GM23338 (cell line): ENCODE data around the gene CDCP1. TPM values are rescaled to one million over a fixed set of nuclear protein-coding genes. Genes with fewer than 3 reads are reported as not detected.

ENCODE experiments used
- ATAC-seq: fragments of 200-7000 bp; cut with Tn5 transposase; 3 replicates; pipeline ENCODE4 v1.9.1; 2020
- DNase-seq: peaks from one replicate; pipeline ENCODE4 v3.0.0-alpha.2; 2015; ENCODE audit warnings: low spot score
- H2AFZ ChIP-seq: fragments of 200-600 bp; sonication (generic); 2 replicates; pipeline ENCODE4 v1.8.0; 2016; ENCODE audit warnings: antibody characterized with exemption, mild to moderate bottlenecking, moderate library complexity
- H3F3A ChIP-seq: fragments of 200-600 bp; sonication (generic); replicated peaks from 2 replicates; pipeline ENCODE4 v1.8.0; 2017; ENCODE audit warnings: antibody characterized with exemption, mixed run types, low read depth
- H3K27ac ChIP-seq: fragments of 200-600 bp; sonication (generic); 2 replicates; pipeline ENCODE4 v1.6.1; 2016; ENCODE audit warnings: low read depth
- H3K27me3 ChIP-seq: fragments of 200-600 bp; sonication (generic); 2 replicates; pipeline ENCODE4 v1.8.0; 2016; ENCODE audit warnings: mild to moderate bottlenecking, mixed run types, moderate library complexity; ENCODE audit not compliant: insufficient read depth
- H3K36me3 ChIP-seq: fragments of 200-600 bp; sonication (generic); 2 replicates; pipeline ENCODE4 v1.8.0; 2016; ENCODE audit warnings: mild to moderate bottlenecking; ENCODE audit not compliant: insufficient read depth
- H3K4me1 ChIP-seq: fragments of 200-600 bp; sonication (generic); 2 replicates; pipeline ENCODE4 v1.8.0; 2016; ENCODE audit warnings: mild to moderate bottlenecking, moderate library complexity; ENCODE audit not compliant: insufficient read depth
- H3K4me2 ChIP-seq: fragments of 200-600 bp; sonication (generic); 2 replicates; pipeline ENCODE4 v1.7.1; 2017; ENCODE audit warnings: mixed run types
- H3K4me3 ChIP-seq: fragments of 200-600 bp; sonication (generic); 2 replicates; pipeline ENCODE4 v1.6.1; 2016; ENCODE audit warnings: mixed run types
- H3K79me2 ChIP-seq: fragments of 200-600 bp; sonication (generic); replicated peaks from 2 replicates; pipeline ENCODE4 v1.8.0; 2017; ENCODE audit warnings: mild to moderate bottlenecking; ENCODE audit not compliant: insufficient read depth
- H3K9me2 ChIP-seq: fragments of 200-600 bp; sonication (generic); 2 replicates; pipeline ENCODE4 v1.8.0; 2017; ENCODE audit not compliant: insufficient read depth
- H4K20me1 ChIP-seq: fragments of 200-600 bp; sonication (generic); replicated peaks from 2 replicates; pipeline ENCODE4 v1.8.0; 2017; ENCODE audit warnings: mild to moderate bottlenecking; ENCODE audit not compliant: insufficient read depth
- H3K27ac Mint-ChIP-seq: 2 replicates; pipeline ENCODE4 v1.8.0; 2020; ENCODE audit warnings: inconsistent platforms, mild to moderate bottlenecking, moderate library complexity, mixed read lengths
- H3K27me3 Mint-ChIP-seq: 3 replicates; pipeline ENCODE4 v1.8.0; 2022; ENCODE audit warnings: low read depth, mild to moderate bottlenecking, moderate library complexity, mixed read lengths, inconsistent platforms; ENCODE audit not compliant: insufficient read depth, poor library complexity
- H3K36me3 Mint-ChIP-seq: 3 replicates; pipeline ENCODE4 v1.8.0; 2021; ENCODE audit warnings: low read depth, mild to moderate bottlenecking, inconsistent platforms, moderate library complexity, mixed read lengths
- H3K4me1 Mint-ChIP-seq: 3 replicates; pipeline ENCODE4 v1.8.0; 2020; ENCODE audit warnings: mild to moderate bottlenecking, inconsistent platforms, mixed read lengths
- H3K4me3 Mint-ChIP-seq: 3 replicates; pipeline ENCODE4 v1.8.0; 2021; ENCODE audit warnings: moderate library complexity, mild to moderate bottlenecking, inconsistent platforms, mixed read lengths
- H3K9me3 Mint-ChIP-seq: 3 replicates; pipeline ENCODE4 v1.8.0; 2020; ENCODE audit warnings: moderate library complexity, mild to moderate bottlenecking, inconsistent platforms, mixed read lengths
- CREB1 ChIP-seq: fragments of 250-450 bp; sonication (Bioruptor Pico); IDR thresholded peaks from 2 replicates; pipeline ENCODE4 v1.5.0; 2020; ENCODE audit warnings: low read depth, mild to moderate bottlenecking, moderate library complexity
- CTCF ChIP-seq, 2 experiments: fragments of 200-600 bp in 1 of 2; sonication (generic) in 1 of 2; conservative IDR thresholded peaks; 2 replicates each; pipeline versions ENCODE4 v1.5.1 to v1.6.1; 2016 to 2017; ENCODE audit warnings: antibody characterized with exemption in 2 of 2, low read depth in 2 of 2, mild to moderate bottlenecking in 2 of 2, moderate library complexity in 1 of 2
- ETS1 ChIP-seq: IDR thresholded peaks from 2 replicates; pipeline ENCODE4 v1.6.1; 2016; ENCODE audit warnings: antibody characterized with exemption
- EZH2 ChIP-seq: fragments of 200-600 bp; sonication (generic); IDR thresholded peaks from one replicate; pipeline ENCODE4 v1.8.0; 2017; ENCODE audit warnings: antibody characterized with exemption, mild to moderate bottlenecking, low read depth; ENCODE audit not compliant: unreplicated experiment
- EZH2phosphoT487 ChIP-seq: fragments of 200-600 bp; sonication (generic); IDR thresholded peaks from one replicate; pipeline ENCODE4 v1.8.1; 2018; ENCODE audit warnings: antibody characterized with exemption; ENCODE audit not compliant: unreplicated experiment
- JUNB ChIP-seq: IDR thresholded peaks from one replicate; pipeline ENCODE4 v1.6.1; 2016; ENCODE audit warnings: antibody characterized with exemption; ENCODE audit not compliant: unreplicated experiment
- NANOG ChIP-seq: IDR thresholded peaks from 2 replicates; pipeline ENCODE4 v1.6.1; 2016; ENCODE audit warnings: antibody characterized with exemption, borderline replicate concordance
- POLR2AphosphoS5 ChIP-seq: IDR thresholded peaks from 2 replicates; pipeline ENCODE4 v1.6.1; 2016; ENCODE audit warnings: antibody characterized with exemption, low read depth
- REST ChIP-seq: IDR thresholded peaks from one replicate; pipeline ENCODE4 v1.6.1; 2018; ENCODE audit warnings: antibody characterized with exemption; ENCODE audit not compliant: unreplicated experiment
- STAT1 ChIP-seq: IDR thresholded peaks from one replicate; pipeline ENCODE4 v1.6.1; 2016; ENCODE audit warnings: antibody characterized with exemption; ENCODE audit not compliant: unreplicated experiment
- ZNF114 ChIP-seq: fragments of 250-450 bp; sonication (Bioruptor Pico); IDR thresholded peaks from 2 replicates; pipeline ENCODE4 v1.5.0; 2020; ENCODE audit warnings: mild to moderate bottlenecking, moderate library complexity
- ZNF331 ChIP-seq: fragments of 250-450 bp; sonication (Bioruptor Pico); IDR thresholded peaks from 2 replicates; pipeline ENCODE4 v1.5.0; 2020; ENCODE audit warnings: low read depth, mild to moderate bottlenecking, moderate library complexity
- ZNF462 ChIP-seq: fragments of 250-450 bp; sonication (Bioruptor Pico); IDR thresholded peaks from 2 replicates; pipeline ENCODE4 v1.5.0; 2020; ENCODE audit warnings: mild to moderate bottlenecking, moderate library complexity
- polyA plus RNA-seq: library from polyadenylated mRNA; unstranded; fragments of >200 nt; fragmentation: Nextera tagmentation; extraction: Ambion mirVana; gene quantifications from 2 replicates; pipeline ENCODE4 v1.2.1, GENCODE V29; 2016
- total RNA-seq: library from RNA; depleted of rRNA; stranded (reverse); fragments of >200 nt; shearing (Covaris generic); gene quantifications from 2 replicates; pipeline ENCODE4 v1.2.3, GENCODE V29; 2014

CDCP1 gene
- total and polyA plus RNA-seq, 2 experiments from 2014 or later, result 7.7 to 20.1 TPM

- H3K27me3 Mint-ChIP-seq, result no peaks in the 10 kb centered on the region
- Histone ChIP-seq H3K27me3 (no peaks in the 10 kb centered on the region), H3K27ac (no peak overlapping the region), H3K4me2 (no peak overlapping the region), H3K79me2 (no peaks in the 10 kb centered on the region), H3F3A (no peaks in the 10 kb centered on the region), H3K9me2 (no peaks in the 10 kb centered on the region), H4K20me1 (peaks cover 4% of the 10 kb centered on the region; the same call in 1 of the 2 replicates), H3K4me3 (no peak overlapping the region), H2AFZ (no peak overlapping the region), H3K4me1 (no peaks in the 10 kb centered on the region), H3K36me3 (peaks cover 4% of the 10 kb centered on the region; the same call in 1 of the 2 replicates)
- peaks cover 29% of the 10 kb centered on the region for H3K36me3 Mint-ChIP-seq
- H3K27ac Mint-ChIP-seq, result no peak overlapping the region
- no peaks in the 10 kb centered on the region for H3K9me3 Mint-ChIP-seq
- H3K4me1 Mint-ChIP-seq, result no peaks in the 10 kb centered on the region
- H3K4me3 Mint-ChIP-seq, result no peak overlapping the region
- TF ChIP-seq ETS1 (no peak), EZH2phosphoT487 (no peak), CTCF (conservative IDR thresholded peaks at IDR 0.05; ENCODE audit: low read depth in 2 of 2) (no peak), REST (no peak), ZNF331 (CRISPR knock-in tag) (no peak), STAT1 (no peak), ZNF462 (no peak), NANOG (no peak), JUNB (no peak), CREB1 (no peak), ZNF114 (CRISPR knock-in tag) (no peak), POLR2AphosphoS5 (no peak), EZH2 (no peak)
- DNase-seq (no peak), ATAC-seq (no peak)
Measured at GRCh38 chr3:45110509-45110833, 35.7 kb downstream of the CDCP1 start.
